ENCODE data around the gene SPTLC1.
"Not testable (repeated sequence)": the region's sequence is repeated elsewhere in the genome, so short reads cannot be mapped to it uniquely, and the experiment has no call there.

The SPTLC1 gene

GRCh38 chr9:92147852-92148180 is 32.6 kb upstream of the SPTLC1 start:
- TF ChIP-seq CTCF (IDR thresholded peaks at IDR 0.05; ENCODE audit: insufficient read depth, low read length, poor library complexity, severe bottlenecking), result no peak
- DNase-seq (ENCODE audit: extremely low read depth, insufficient read length), result no peak
- Histone ChIP-seq H3K4me3 (replicated peaks; ENCODE audit: low read depth, low read length) (no peak overlapping the region), H3K27me3 (replicated peaks; ENCODE audit: control insufficient read depth, insufficient read depth, low read length) (no peaks in the 10 kb centered on the region), H3K36me3 (ENCODE audit: control insufficient read depth, insufficient read depth, low read length) (no peaks in the 10 kb centered on the region)

GRCh38 chr9:92147030-92147851 is 32.0 kb upstream of the SPTLC1 start:
- H3K36me3 ChIP-seq (ENCODE audit: control insufficient read depth, insufficient read depth, low read length), result no peaks in the 10 kb centered on the region
- TF ChIP-seq CTCF (IDR thresholded peaks at IDR 0.05; ENCODE audit: insufficient read depth, low read length, poor library complexity, severe bottlenecking), result no peak
- DNase-seq (ENCODE audit: extremely low read depth, insufficient read length), result no peak
- no peaks in the 10 kb centered on the region for H3K27me3 ChIP-seq (replicated peaks; ENCODE audit: control insufficient read depth, insufficient read depth, low read length)
- H3K4me3 ChIP-seq (replicated peaks; ENCODE audit: low read depth, low read length), result no peak overlapping the region

- no peaks in the 10 kb centered on the region for H3K36me3 ChIP-seq (ENCODE audit: control insufficient read depth, insufficient read depth, low read length)
- DNase-seq (ENCODE audit: extremely low read depth, insufficient read length), result no peak
- H3K4me3 ChIP-seq (replicated peaks; ENCODE audit: low read depth, low read length), result no peak overlapping the region
- TF ChIP-seq CTCF (IDR thresholded peaks at IDR 0.05; ENCODE audit: insufficient read depth, low read length, poor library complexity, severe bottlenecking), result no peak
- no peaks in the 10 kb centered on the region for H3K27me3 ChIP-seq (replicated peaks; ENCODE audit: control insufficient read depth, insufficient read depth, low read length)
Observed at GRCh38 chr9:92146610-92147009, 31.4 kb upstream of the SPTLC1 start.

GRCh38 chr9:92145784-92146183 is 30.6 kb upstream of the SPTLC1 start:
- H3K27me3 ChIP-seq (replicated peaks; ENCODE audit: control insufficient read depth, insufficient read depth, low read length); DNase-seq (ENCODE audit: extremely low read depth, insufficient read length); H3K4me3 ChIP-seq (replicated peaks; ENCODE audit: low read depth, low read length); H3K36me3 ChIP-seq (ENCODE audit: control insufficient read depth, insufficient read depth, low read length): not testable (repeated sequence)

GRCh38 chr9:92142329-92142728 is 27.1 kb upstream of the SPTLC1 start:
- DNase-seq (ENCODE audit: extremely low read depth, insufficient read length), result no peak
- Histone ChIP-seq H3K36me3 (ENCODE audit: control insufficient read depth, insufficient read depth, low read length) (no peaks in the 10 kb centered on the region), H3K27me3 (replicated peaks; ENCODE audit: control insufficient read depth, insufficient read depth, low read length) (no peaks in the 10 kb centered on the region; the same call in 1 of the 2 replicates), H3K4me3 (replicated peaks; ENCODE audit: low read depth, low read length) (no peak overlapping the region)
- no peak for TF ChIP-seq CTCF (IDR thresholded peaks at IDR 0.05; ENCODE audit: insufficient read depth, low read length, poor library complexity, severe bottlenecking)

GRCh38 chr9:92141144-92142129 is 26.2 kb upstream of the SPTLC1 start:
- Histone ChIP-seq H3K4me3 (replicated peaks; ENCODE audit: low read depth, low read length) (peak overlapping the region; percentile 13), H3K27me3 (replicated peaks; ENCODE audit: control insufficient read depth, insufficient read depth, low read length) (no peaks in the 10 kb centered on the region; the same call in 1 of the 2 replicates), H3K36me3 (ENCODE audit: control insufficient read depth, insufficient read depth, low read length) (no peaks in the 10 kb centered on the region)
- TF ChIP-seq CTCF (IDR thresholded peaks at IDR 0.05; ENCODE audit: insufficient read depth, low read length, poor library complexity, severe bottlenecking), result no peak
- no peak for DNase-seq (ENCODE audit: extremely low read depth, insufficient read length)

All from GM06990 (cell line).